Measurements from ENCODE around the gene ERN1. TPM values are rescaled to one million over a fixed set of nuclear protein-coding genes. Genes with fewer than 3 reads are reported as not detected.

Gene ERN1
- total RNA-seq, 2 donors from 2014 or later, result 9.0 to 13.7 TPM

DNA sequence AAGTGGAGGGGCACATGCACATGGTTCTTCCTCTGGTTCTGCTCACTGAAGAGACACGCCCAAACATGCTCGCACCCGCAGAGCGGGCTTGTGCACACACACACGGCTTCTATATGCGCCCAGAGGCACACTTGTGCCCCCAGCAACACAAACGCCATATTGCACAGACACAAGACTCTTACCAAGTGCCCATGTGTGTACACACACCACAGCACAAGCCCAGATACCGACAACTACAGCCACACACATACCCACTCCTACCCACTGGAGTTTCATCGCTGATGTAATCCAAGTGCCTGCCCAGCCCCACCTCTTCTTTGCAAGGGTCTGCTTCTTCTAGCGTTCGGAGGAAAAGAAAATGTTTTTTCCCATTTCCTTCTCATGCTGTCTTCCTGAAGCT is 138.3 kb downstream of the ERN1 start:
- H3K9me3 Mint-ChIP-seq, result no peaks in the 10 kb centered on the region
- H3K27ac ChIP-seq (ENCODE audit: low read depth, low read length), result no peak overlapping the region
- H3K36me3 ChIP-seq (ENCODE audit: control insufficient read depth, insufficient read depth, low read length), result no peaks in the 10 kb centered on the region
- H3K4me1 ChIP-seq (ENCODE audit: control insufficient read depth, insufficient read depth, low read length), result no peaks in the 10 kb centered on the region
- H3K27me3 ChIP-seq (ENCODE audit: control insufficient read depth, insufficient read depth, low read length, poor library complexity, severe bottlenecking), result peaks cover 39% of the 10 kb centered on the region
- peaks cover 48% of the 10 kb centered on the region for H3K27me3 Mint-ChIP-seq (ENCODE audit: insufficient read depth)
- peaks cover 6% of the 10 kb centered on the region for H3K4me1 Mint-ChIP-seq
- no peak overlapping the region for H3K4me3 Mint-ChIP-seq
- H3K36me3 Mint-ChIP-seq (ENCODE audit: low read depth), result no peaks in the 10 kb centered on the region
- H3K27ac Mint-ChIP-seq, result no peak overlapping the region
- H3K9me3 ChIP-seq (ENCODE audit: control insufficient read depth, low read length), result no peaks in the 10 kb centered on the region
- H3K4me3 ChIP-seq (ENCODE audit: low read length), result no peak overlapping the region
- no peak overlapping the region for H3K9ac ChIP-seq (ENCODE audit: extremely low read depth, low read length, poor library complexity, severe bottlenecking)
- 74 to 88% methylated on average over 3 to 11 of the region's 11 CpGs for WGBS, 2 experiments (ENCODE audit: insufficient coverage in 1 of 2, insufficient read length in 1 of 2)
- DNase-seq, result peak; percentile 36
- TF ChIP-seq, protein P1, sequence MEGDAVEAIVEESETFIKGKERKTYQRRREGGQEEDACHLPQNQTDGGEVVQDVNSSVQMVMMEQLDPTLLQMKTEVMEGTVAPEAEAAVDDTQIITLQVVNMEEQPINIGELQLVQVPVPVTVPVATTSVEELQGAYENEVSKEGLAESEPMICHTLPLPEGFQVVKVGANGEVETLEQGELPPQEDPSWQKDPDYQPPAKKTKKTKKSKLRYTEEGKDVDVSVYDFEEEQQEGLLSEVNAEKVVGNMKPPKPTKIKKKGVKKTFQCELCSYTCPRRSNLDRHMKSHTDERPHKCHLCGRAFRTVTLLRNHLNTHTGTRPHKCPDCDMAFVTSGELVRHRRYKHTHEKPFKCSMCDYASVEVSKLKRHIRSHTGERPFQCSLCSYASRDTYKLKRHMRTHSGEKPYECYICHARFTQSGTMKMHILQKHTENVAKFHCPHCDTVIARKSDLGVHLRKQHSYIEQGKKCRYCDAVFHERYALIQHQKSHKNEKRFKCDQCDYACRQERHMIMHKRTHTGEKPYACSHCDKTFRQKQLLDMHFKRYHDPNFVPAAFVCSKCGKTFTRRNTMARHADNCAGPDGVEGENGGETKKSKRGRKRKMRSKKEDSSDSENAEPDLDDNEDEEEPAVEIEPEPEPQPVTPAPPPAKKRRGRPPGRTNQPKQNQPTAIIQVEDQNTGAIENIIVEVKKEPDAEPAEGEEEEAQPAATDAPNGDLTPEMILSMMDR (conservative IDR thresholded peaks at IDR 0.05), result no peak

DNA sequence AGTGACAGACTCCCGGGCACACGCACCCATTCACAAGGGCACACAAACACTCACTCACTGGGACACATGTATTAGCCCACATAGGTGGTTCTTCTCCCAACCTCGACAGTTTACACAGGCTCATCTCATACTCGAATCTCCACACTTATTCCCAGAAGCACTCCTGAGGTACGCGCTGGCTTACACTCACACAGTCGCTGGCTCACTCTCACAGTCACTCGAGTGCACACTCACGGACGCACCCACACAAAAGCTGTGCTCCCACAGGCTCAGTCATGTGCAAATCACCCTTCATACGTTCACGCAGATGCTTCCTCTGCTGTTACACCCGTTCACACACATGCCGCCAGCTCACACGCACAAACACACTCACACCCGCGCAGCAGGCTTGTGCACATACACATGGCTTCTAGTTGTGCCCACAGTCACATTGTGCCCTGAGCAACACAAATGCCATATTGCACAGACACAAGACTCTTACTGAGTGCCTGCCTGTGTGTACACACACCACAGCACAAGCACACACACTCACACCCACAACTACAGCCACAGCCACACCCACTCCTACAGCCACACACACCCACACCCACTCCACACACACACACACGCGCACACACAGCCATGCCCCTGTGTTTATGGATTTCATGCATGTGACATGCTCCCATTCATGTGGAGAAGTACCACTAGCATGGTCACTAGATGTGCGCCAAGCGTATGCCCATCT is 140.2 kb downstream of the ERN1 start:
- Histone ChIP-seq H3K4me3 (ENCODE audit: low read length) (no peak overlapping the region), H3K9me3 (ENCODE audit: control insufficient read depth, low read length) (no peaks in the 10 kb centered on the region), H3K36me3 (ENCODE audit: control insufficient read depth, insufficient read depth, low read length) (no peaks in the 10 kb centered on the region), H3K27ac (ENCODE audit: low read depth, low read length) (no peak overlapping the region), H3K27me3 (ENCODE audit: control insufficient read depth, insufficient read depth, low read length, poor library complexity, severe bottlenecking) (peaks cover 23% of the 10 kb centered on the region), H3K4me1 (ENCODE audit: control insufficient read depth, insufficient read depth, low read length) (no peaks in the 10 kb centered on the region), H3K9ac (ENCODE audit: extremely low read depth, low read length, poor library complexity, severe bottlenecking) (no peak overlapping the region)
- Mint-ChIP-seq H3K4me1 (peaks cover 6% of the 10 kb centered on the region), H3K27me3 (ENCODE audit: insufficient read depth) (peaks cover 33% of the 10 kb centered on the region), H3K27ac (no peak overlapping the region), H3K9me3 (no peaks in the 10 kb centered on the region), H3K36me3 (ENCODE audit: low read depth) (no peaks in the 10 kb centered on the region), H3K4me3 (no peak overlapping the region)
- no peak for DNase-seq
- WGBS, 2 experiments (ENCODE audit: insufficient coverage in 1 of 2, insufficient read length in 1 of 2), result 91 to 92% methylated on average over 19 to 21 of the region's 21 CpGs
- TF ChIP-seq, protein P1 (conservative IDR thresholded peaks at IDR 0.05), result no peak

Other genes starting within 250 kb of the ERN1 start
- gene GH2, start 248.2 kb downstream of the ERN1 start, total RNA-seq, result under 1 TPM; 0.42 to 0.49 TPM
- gene CSH1, start 233.6 kb downstream of the ERN1 start, total RNA-seq, result under 1 TPM in 1 of 2 donors, not detected in 1; 0.64 TPM
- not detected for gene CSHL1, start 218.9 kb downstream of the ERN1 start, total RNA-seq
- gene GH1, start 211.3 kb downstream of the ERN1 start, total RNA-seq, result not detected
- gene CD79B, start 197.8 kb downstream of the ERN1 start, total RNA-seq, result under 1 TPM; 0.35 to 0.44 TPM
- 1 to 10 TPM; 3.9 to 4.4 TPM for gene SCN4A, start 157.2 kb downstream of the ERN1 start, total RNA-seq
- 1 to 10 TPM; 3.3 to 6.1 TPM for gene PRR29, start 131.8 kb downstream of the ERN1 start, total RNA-seq
- under 1 TPM in 1 of 2 donors, not detected in 1; 0.75 TPM for gene ICAM2, start 109.5 kb downstream of the ERN1 start, total RNA-seq
- gene TEX2, start 133.1 kb upstream of the ERN1 start, total RNA-seq, result 10 to 100 TPM; 11.6 to 13.1 TPM